SK-N-SH (cell line): ENCODE measurements around the gene IDH3G.

Experiments
- EP300 ChIP-seq, 2 experiments: IDR thresholded peaks; 2 replicates each; pipeline versions ENCODE4 v1.4.0 to v1.6.1; 2012; ENCODE audit warnings: borderline replicate concordance in 1 of 2, low read depth in 1 of 2, low read length in 1 of 2
- FOXJ3 ChIP-seq: sonication (generic); formaldehyde crosslinking; IDR thresholded peaks from 2 replicates; pipeline ENCODE4 v1.5.1; 2020; ENCODE audit warnings: mild to moderate bottlenecking, missing genetic modification reagents
- POLR2AphosphoS5 ChIP-seq: IDR thresholded peaks from 2 replicates; pipeline ENCODE4 v1.6.1; 2012; ENCODE audit warnings: low read depth, low read length
- TF ChIP-seq, protein P1 (sequence below): fragments of 200-600 bp; sonication (generic); IDR thresholded peaks from 2 replicates; pipeline ENCODE4 v1.6.1; 2017; ENCODE audit warnings: antibody characterized with exemption, mild to moderate bottlenecking, moderate library complexity

DNA sequence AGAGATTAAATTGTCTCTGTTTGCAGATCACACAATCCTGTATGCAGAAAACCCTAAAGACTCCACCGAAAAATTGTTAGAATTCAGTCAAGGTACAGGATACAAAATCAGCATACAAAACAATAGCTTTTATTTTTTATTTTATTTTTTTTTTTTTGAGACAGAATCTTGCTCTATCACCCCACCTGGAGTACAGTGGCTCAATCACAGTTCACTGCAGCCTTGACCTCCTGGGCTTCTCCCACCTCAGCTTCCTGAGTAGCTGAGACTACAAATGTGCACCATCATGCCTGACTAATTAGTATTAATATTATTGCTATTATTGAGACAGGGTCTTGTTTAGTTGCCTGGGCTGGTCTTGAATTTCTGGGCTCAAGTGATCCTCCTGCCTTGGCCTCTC is 39.0 kb downstream of the IDH3G start:
- TF ChIP-seq, protein P1, sequence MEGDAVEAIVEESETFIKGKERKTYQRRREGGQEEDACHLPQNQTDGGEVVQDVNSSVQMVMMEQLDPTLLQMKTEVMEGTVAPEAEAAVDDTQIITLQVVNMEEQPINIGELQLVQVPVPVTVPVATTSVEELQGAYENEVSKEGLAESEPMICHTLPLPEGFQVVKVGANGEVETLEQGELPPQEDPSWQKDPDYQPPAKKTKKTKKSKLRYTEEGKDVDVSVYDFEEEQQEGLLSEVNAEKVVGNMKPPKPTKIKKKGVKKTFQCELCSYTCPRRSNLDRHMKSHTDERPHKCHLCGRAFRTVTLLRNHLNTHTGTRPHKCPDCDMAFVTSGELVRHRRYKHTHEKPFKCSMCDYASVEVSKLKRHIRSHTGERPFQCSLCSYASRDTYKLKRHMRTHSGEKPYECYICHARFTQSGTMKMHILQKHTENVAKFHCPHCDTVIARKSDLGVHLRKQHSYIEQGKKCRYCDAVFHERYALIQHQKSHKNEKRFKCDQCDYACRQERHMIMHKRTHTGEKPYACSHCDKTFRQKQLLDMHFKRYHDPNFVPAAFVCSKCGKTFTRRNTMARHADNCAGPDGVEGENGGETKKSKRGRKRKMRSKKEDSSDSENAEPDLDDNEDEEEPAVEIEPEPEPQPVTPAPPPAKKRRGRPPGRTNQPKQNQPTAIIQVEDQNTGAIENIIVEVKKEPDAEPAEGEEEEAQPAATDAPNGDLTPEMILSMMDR: no peak
- TF ChIP-seq POLR2AphosphoS5 (no peak), EP300 (IDR thresholded peaks at IDR 0.05; ENCODE audit: borderline replicate concordance in 1 of 2, low read depth in 1 of 2, low read length in 1 of 2) (no peak), FOXJ3 (CRISPR knock-in tag) (no peak)
